HG03460 (cell line): ENCODE results near the gene RFX8.

Experiments used
- ATAC-seq: cut with Tn5 transposase; IDR thresholded peaks from one replicate; pipeline ENCODE4 v1.9.1; 2021; ENCODE audit not compliant: unreplicated experiment

Gene RFX8

DNA sequence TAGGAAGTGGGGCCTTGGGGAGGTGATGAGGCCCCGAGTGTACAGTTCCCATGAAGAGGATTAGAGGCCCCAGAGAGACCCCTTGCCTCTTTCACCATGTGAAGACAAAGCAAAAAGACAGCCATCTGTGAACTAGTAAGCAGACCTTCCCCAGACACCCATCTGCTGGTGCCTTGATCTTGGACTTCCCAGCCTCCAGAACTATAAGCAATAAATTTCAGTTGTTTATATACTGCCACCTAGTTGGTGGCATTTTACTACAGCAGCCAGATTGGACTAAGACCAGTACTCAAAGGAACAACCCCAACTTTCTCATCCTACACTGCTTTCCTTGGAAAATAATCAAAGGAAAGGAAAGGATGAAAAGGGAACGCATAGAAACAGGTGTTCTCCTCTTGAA, 59.7 kb downstream of the RFX8 start:
- ATAC-seq = no peak

DNA sequence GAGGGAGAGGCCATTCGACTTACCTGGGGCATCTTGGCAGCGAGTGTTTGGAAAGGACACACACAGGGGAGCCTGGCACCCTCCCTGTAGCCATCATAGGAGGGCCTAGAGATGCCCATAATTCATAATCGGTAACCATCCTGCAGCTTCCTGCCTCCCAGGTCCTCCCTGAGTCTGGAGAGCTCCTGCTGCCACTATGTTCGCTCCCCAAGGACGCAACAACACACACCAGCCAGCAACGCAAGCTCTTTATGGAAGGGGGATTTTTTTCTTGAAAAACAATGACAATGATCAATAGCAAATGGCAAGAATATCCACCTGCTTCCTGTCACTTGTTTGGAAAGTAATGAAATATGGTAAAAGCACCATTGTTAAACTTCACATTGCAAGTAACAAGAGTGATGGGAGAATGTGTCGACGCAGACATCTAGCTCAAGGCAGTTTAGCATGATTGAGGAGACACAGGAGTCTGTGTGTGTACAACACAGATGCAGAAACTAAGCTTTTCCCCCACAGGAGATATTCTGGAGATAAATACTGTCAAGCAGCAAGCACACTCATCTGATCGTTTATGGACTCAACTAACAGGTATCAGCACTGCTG, 62.7 kb downstream of the RFX8 start:
- ATAC-seq = no peak

DNA sequence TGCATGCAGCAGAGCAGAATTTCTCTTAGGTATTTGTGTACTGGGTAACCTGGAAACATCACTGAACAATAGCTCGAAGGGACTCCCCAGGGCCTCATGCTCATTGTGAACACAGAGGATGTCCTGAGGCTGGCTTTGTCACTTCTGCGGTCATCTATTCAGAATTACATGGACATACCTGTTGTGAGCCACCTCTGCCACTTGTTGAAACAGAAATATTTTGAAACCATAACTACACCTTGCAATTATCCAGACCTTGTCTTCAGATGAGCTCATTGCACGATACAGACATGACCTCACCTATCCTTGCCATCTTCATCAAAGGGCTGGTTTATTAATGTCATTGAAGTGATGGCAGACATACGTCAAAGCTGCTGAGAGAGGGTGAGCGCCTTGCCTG, 64.2 kb downstream of the RFX8 start:
- ATAC-seq = no peak

DNA sequence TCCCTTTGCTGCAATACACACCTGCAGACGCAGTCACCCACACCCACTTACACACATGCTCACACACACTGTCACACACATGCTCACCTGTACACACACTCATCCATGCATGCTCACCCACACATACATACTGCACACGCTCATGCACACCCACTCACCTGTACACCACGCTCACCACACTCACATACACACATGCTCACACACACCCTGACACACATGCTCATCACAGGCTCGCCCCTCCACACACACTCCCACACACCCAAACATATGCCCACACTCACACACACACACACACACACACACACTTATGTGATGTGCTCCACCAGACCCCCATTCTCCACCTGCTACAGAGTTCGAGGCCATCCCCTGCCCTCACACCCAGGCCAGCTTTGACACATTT, 64.8 kb downstream of the RFX8 start:
- no peak for ATAC-seq

DNA sequence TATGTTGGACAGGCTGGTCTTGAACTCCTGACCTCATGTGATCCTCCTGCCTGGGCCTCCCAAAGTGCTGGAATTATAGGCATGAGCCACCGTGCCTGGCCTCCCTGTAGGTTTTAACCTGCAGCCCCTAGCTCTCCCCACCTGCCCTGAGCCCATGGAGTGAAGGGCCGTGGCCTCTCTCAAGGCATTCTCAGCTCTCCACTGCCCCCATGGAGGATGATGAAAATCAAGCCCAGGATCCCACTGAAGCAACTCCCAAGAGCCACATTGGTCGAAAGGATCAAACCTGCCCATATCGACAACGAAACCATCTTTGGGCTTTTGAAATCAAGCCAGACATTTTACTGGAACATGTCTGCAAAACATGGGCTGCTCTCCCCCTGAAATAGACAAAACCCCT, 65.2 kb downstream of the RFX8 start:
- ATAC-seq = no peak

DNA sequence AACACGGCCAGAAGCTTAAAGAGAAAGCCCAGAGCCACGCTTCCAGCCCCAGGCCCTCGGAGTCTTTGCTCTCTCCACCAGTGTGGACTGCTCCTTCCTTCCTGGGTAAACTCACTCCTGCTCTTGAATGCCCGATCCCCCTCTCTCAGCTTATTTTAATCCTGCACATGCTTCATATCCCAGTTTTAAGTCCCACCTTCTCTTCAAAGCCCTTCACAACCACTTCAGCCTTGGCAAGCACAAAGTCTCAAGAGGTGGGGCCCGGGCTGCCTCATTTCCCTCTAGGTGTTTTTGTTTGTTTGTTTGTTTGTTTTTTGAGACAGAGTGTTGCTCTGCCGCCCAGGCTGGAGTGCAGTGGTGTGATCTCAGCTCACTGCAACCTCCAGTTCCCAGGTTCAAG, 66.0 kb downstream of the RFX8 start:
- no peak for ATAC-seq

DNA sequence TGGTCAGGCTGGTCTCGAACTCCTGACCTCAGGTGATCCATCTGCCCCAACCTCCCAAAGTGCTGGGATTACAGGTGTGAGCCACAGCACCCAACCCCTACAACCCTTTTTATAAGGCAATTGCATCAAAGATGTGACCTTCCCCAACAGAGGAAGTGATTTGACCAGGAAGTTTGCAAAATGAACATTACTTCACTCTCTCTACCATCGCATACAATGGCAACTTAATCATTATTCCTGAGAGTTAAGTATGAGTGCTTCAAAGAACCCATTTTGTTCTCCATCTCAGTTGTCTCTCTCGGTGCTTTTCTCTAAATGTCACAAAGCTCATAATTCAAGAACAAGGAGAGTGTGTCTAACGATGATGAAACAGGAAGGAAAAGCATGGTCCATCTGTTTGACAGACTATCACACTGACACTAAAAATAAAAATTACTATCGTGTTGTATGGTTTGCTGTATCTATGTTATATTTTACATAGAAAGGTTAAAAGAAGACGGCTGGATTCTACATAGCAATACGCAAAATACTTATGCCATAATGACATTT, 69.5 kb downstream of the RFX8 start:
- no peak for ATAC-seq

DNA sequence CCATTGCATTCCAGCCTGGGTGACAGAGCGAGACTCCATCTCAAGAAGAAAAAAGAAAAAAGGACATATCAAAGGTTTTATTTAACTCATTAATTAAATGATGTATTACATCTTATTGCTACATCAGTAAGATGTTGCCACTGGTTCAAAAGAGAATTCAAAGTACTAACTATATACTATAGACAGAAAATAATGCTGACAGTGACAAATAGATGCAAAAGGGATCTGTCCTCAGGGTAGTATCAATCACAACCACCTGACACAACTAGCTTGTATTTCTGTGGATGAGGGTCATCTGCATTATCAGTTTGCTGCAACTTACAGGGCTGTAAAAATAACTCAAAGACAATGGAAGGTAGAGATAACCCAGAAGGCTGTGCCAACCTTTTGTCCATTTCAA, 71.2 kb downstream of the RFX8 start:
- ATAC-seq = no peak

DNA sequence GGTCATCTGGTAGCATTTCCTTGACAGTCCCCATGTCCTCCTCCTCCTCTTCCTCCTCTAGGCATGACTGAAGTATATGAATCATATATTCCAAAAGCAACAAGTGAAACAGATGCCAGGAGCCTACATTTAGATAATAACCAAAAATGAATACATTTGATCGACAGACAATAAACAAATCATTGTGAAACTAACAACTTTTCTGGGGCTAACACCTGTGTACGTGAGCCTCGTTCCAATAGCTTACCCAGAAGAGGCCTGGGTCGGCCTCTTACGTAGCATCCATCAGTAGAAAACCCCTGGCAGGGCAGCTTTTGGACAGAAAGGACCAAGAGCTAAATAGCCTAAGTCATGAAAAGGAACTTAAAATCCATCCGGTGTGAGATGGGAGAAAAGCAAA, 72.3 kb downstream of the RFX8 start:
- no peak for ATAC-seq

DNA sequence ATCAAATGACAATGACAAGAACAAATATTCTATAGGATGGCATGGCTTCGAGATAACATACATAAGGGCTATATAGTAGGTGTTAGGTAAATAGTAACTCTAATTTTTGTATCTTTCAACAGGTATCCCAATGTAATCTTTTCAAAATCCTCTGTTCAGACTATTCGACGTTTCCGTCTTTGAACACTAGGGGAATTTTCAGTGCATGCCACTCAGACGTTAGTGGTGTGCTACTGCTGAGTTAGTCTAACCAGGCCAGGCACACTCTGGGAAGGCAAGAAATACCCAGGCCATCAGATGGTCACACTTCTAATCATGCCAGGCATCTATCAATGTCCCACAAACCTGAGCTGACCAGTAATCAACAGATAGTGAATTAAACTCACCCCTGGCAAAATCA, 73.0 kb downstream of the RFX8 start:
- no peak for ATAC-seq

DNA sequence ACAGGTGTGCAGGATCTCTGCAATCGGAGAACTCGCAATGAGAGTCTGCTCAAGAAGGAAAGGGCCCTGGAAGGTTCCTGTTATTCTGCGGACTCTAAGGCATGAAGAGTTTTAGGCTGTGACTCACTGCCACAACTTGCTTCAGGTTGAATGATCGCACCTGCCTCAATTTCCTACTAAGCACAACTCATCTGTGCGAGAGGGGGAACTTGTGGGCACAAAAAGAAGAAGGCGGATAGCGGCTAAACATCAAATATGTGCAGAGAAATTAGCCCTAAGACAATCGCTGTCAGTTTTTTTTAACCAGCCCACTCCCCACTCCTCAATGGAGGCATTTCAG, 73.6 kb downstream of the RFX8 start:
- no peak for ATAC-seq

DNA sequence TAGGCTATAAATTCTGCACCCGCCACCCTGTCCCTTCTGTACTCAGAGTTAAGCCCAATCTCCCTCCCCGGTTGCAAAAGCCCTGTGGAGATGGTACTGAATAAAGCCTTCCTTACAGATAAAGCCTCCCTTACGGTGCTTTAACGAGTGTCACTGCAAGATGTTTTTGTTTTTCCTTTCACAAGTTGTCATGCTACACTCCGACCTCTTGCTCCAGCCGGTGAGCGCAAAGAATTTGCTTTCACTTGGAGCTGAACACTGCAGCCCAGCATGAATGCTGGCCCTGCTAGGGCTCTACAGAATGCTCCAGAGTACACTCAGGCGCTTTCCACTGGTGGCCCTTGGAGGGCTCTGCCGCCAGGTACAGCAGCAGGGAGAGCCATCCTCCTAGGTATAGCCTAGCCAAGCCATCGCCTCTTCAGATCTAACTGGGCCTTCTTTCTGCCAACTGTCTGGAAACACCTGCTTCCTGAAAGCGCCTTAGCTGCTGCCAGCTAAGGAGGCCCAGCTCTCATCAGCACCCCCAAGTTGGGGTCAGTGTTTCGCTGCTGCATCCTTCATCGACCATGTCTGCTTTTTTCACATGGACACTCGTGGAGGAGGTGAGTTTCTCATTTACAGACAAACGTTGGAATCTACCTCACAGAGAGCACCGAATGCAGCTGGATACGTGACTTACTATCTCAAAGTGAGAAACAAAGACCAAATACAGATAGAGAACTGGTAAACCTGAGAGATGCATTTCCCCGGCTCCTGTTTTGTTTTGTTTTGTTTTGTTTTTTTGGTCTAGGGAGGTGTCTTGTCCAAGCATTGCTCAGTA, 74.2 kb downstream of the RFX8 start:
- no peak for ATAC-seq

DNA sequence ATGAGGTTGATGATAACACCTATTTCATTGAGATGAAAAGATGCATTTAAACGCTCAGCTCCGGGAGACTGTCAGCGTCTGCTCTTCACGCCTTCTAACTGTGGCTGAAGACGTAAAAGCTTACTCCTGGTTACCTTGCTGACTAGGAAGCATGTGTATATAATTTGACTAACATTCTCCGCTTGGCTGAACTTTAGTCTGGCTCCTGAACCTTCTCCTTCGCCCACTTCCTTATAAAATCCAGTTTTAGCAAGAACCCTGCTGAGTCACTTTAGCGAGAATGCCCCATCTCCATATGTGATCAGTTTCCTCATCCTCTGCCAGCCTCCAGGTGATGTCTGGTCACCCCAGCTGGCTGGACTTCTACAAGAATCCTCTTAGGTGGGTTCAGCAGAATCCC, 74.9 kb downstream of the RFX8 start:
- ATAC-seq = no peak

DNA sequence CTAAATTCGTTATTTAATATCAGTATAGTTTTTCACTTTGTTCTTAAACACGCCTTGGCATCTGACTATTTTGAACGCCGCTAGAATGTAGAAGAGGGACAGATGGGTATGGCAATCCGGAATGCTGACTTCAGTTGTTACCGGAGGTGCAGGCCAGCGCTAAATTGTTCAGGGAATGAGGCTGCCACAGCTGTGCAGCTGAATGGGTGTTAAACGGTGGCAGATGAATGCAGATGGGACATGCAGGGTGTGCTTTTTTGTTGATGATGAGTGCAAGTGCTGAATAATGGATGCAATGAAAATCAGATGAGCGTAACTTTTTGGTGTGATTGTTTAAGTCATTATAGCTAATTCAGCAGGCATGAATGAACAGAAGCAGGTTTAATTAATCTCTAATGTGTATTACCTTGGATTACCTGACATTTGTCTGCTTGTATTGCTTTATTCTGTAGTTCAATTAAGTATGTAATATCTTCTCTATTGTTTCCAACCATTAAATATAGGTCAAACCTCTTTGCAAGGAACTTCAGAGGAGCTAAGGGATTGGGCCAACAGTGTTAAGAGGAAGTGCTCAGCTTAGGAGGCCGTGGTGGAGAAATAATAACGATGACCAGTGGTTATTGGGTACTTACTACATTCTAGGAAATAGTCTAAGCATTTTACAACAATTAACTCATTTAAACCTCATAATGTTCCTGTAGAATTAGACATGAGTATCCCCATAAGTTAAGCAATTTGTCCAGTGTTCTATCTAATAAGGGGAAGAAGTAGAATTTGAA, 75.7 kb downstream of the RFX8 start:
- no peak for ATAC-seq

DNA sequence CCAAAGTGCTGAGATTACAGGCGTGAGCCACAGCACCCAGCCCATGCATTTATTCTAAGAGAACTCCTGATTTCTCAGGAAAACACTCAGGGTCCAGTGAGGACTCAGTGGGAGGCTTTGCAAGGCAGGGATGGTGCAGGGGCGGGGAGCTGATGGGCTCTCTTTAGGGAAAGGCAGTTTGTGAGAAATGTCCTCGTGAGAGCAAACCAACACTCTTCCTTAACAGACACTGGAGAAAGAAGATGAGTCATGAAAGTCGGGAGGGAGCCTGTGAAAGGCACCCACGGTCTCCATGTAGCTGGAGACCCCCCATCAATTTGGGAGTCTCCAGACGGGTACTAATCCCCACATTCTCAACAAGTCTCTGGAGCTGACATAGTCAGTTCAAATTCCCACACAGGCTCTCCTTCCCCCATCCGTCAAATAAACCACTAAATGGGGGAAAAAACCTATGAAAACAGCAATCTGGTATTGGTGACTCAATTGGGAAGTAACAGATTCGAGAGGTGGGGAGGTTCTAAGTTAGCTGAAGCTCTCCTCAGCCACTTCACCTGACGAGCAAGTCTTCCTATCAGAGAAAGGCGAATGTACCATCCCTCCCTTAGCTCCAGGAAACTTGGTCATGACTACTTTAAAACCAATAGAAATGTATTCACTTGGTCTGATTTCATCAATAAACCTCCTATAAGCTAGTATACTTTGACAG, 76.6 kb downstream of the RFX8 start:
- ATAC-seq = no peak

DNA sequence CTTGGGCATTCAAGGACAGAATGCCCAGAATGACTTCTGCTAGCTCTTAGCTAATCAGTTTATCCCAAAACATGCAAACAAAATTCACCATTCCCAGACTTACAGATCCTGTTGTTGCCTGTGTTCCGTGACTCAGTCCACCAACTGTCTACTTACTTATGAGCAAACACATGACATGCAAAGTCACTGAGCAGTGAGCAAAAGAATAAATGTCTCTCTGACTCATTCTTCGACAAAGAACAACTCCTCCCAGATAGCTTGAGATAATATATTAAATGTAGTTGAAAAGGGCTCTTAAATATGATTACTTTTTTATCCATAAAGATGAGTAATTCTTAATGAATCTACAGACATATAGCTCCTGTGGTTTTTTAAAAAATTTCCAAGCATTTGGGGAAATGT, 78.6 kb downstream of the RFX8 start:
- no peak for ATAC-seq

DNA sequence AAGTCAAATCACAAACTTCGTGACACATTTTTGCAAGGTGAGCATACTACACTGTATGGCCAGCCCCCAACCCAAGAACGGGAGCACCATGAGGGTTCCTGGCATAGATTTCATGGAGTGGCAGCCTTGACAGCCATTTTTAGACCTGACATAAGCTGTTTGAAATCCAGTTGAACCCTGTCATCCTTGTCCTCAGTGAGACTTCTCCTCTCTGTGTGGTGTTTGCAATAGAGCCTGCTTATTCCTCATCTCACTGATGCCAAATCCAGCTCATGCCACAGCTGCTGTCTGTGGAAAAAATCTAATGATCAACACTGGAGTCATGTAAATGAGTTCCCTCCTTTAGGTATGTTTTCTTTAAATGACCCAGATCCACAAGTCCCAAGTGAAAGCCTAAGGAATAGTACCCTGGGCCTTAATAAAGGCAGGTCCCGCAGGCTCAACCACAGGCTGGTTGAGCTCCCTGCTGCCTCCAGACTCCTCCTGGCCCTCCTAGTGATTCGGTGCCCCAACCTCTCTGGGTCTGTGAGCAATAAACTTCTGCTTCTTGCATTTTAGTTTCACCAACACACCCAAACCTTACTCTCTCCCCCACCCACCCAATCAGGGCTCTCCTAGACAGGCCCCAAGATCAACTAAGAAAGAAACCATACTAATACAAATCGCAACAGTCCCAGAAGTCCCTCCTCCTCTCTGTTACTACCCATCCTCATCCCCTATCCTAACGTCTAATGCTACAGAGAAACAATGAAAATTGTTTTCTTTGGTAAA, 79.2 kb downstream of the RFX8 start:
- no peak for ATAC-seq

DNA sequence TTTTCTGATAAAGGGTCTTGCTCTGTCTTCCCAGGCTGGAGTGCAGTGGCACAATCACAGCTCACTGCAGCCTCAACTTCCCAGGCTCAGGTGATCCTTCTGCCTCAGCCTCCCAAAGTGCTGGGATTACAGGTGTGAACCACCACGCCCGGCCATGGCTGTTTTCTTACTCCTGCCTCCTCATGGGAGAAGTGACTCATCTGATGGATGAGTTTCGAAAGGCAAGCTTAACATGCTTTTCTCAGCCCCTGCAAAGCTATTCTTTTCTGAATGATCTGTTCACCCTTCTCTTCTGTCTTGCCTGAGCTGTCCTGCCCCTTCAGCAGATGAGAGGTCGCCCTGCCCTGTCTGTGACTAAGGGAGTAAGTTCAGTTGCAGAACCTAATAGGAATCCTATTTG, 86.7 kb downstream of the RFX8 start:
- no peak for ATAC-seq

DNA sequence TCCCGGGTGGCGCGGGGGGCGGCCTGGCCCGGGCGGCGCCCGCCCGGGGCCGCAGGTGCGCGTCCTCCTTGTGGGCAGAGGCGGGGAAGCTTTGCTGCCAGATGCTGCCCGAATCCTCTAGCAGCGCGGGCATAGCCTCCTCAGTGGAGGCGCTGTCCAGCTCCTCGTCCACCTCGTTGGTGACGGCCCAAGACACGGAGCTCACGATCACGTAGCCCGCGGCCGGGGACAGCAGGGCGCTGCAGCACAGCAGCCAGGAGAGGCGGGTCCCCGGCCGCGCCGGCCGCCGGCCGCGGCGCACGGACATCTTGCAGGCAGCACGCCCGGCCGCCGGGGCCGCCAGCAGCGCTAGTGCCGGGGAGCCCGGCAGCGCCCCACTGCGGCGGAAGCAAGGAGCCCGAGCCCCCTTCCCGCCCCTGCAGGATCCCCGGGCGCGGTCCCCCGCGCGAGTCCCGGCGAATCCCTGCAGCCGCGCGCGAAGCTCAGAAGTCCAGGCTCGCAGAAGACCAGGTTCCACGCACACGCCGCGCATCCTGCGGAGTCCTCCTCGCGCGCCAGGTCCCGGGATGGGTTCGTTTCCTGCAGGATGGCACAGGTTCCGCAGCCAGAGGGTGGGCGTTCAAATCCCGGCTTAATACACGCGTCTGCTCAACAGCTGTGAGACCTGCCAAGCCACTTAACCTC, 87.6 kb downstream of the RFX8 start, which contains the start of gene CREG2:
Gene CREG2 (minus strand): TSS at position 353 of the 684 bp plus-strand sequence. CDS start 46 bp downstream, at position 307.
- no peak for ATAC-seq

DNA sequence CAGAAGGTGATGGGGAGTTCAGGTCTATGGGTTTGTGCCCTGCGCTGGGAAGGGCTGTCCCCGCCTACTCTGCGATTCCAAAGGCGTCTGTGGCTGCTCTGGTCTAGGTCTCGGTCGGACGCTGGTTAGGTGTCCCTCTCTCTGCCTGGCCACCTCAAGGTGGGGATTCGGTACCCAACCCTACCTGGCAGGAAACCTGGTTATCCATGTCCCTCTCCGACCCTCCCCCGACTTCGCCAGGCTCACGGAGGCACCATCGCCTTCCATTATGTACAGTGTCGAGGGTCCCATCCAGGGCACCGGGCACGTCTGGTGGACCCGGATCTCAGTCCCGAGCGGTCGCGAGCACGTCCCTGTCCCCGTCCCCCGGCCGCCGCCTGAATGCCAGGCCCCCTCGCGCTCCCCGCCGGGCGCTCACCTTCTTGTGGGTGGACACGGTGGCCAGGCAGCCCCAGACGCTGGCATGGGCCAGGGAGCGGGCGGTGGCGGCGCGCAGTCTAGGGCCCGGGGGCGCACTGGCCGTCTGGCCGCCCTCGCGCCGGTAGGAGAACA, 88.2 kb downstream of the RFX8 start:
- ATAC-seq = no peak
